A673 (cell line): ENCODE results near the gene ATP5F1D.

Source experiments
- EZH2 ChIP-seq: fragments of 200-600 bp; sonication (generic); IDR thresholded peaks from 2 replicates; pipeline ENCODE4 v1.6.1; 2017; ENCODE audit warnings: borderline replicate concordance, low read depth, mild to moderate bottlenecking, mixed read lengths, antibody characterized with exemption, low read length; ENCODE audit not compliant: poor library complexity, severe bottlenecking
- TF ChIP-seq, protein P1 (sequence below): fragments of 300-800, 200-600 bp; sonication (generic); conservative IDR thresholded peaks from 2 replicates; pipeline ENCODE4 v1.5.1; 2017; ENCODE audit warnings: low read depth, mild to moderate bottlenecking, antibody characterized with exemption, low read length, moderate library complexity, mixed read lengths

DNA sequence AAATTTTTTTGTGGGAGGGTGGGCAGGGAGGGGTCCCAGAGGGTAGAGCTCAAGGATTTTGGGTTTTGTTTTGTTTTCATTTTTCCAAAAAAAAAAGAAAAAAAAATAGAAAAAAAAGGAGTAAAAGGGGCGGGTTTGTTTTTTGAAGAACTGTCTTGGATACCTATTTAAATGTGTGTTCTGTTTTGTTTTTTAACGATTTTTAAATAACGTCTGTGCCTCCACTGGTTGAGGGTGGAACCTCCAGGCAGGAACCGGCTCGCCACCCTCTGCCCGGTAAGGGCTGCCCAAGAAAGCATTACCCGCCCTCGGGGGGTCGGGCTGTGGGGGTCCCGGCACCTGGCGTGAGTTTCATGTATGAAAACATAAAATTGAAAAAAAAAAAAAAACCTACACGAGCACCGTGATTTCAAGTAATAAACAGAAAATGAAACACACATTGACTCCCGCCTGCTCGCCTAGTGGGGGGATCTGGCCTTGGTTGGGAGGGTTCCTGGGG is 17.2 kb downstream of the ATP5F1D start:
- TF ChIP-seq, protein P1, sequence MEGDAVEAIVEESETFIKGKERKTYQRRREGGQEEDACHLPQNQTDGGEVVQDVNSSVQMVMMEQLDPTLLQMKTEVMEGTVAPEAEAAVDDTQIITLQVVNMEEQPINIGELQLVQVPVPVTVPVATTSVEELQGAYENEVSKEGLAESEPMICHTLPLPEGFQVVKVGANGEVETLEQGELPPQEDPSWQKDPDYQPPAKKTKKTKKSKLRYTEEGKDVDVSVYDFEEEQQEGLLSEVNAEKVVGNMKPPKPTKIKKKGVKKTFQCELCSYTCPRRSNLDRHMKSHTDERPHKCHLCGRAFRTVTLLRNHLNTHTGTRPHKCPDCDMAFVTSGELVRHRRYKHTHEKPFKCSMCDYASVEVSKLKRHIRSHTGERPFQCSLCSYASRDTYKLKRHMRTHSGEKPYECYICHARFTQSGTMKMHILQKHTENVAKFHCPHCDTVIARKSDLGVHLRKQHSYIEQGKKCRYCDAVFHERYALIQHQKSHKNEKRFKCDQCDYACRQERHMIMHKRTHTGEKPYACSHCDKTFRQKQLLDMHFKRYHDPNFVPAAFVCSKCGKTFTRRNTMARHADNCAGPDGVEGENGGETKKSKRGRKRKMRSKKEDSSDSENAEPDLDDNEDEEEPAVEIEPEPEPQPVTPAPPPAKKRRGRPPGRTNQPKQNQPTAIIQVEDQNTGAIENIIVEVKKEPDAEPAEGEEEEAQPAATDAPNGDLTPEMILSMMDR = no peak
- TF ChIP-seq EZH2 = no peak
